AG04449 (cell line): ENCODE data around the gene RANBP17.

Source experiments
- CTCF ChIA-PET: fragments of 350-600 bp; formaldehyde crosslinking; extraction: SDS; loops from one replicate; lab custom pipeline; 2021; ENCODE audit warnings: antibody characterized with exemption; lab: Yijun Ruan, JAX
- POLR2A ChIA-PET: fragments of 400-600, 350-600 bp; formaldehyde crosslinking; extraction: SDS; loops from one replicate; lab custom pipeline; 2020; ENCODE audit warnings: antibody characterized with exemption, inconsistent platforms; lab: Yijun Ruan, JAX
- DNase-seq: peaks from one replicate; pipeline ENCODE4 v3.0.0-alpha.2; 2010; ENCODE audit warnings: low read depth, low spot score
- H3K4me3 ChIP-seq: 2 replicates; pipeline ENCODE4 v1.5.1; 2011; ENCODE audit warnings: low read depth, mild to moderate bottlenecking, control low read depth, low read length
- CTCF ChIP-seq: IDR thresholded peaks from one replicate; pipeline ENCODE4 v1.5.1; 2011; ENCODE audit warnings: mild to moderate bottlenecking, moderate library complexity, low read length, control low read depth, inconsistent platforms; ENCODE audit not compliant: insufficient read depth; ENCODE audit errors: missing control alignments

RANBP17 gene

GRCh38 chr5:171157276-171157675, 295.5 kb downstream of the RANBP17 start:
- ChIA-PET CTCF (interaction anchor here (0.8 to 1.7 kb wide), 6 partner anchors 17 to 348 kb away, joined by 3 to 8 read pairs (median 4); no protein-coding TSS in a partner anchor), POLR2A (no interaction called here)
- DNase-seq = no peak
- TF ChIP-seq CTCF = no peak
- H3K4me3 ChIP-seq = no peak overlapping the region

- ChIA-PET POLR2A (no interaction called here), CTCF (interaction anchor here (0.8 to 1.7 kb wide), 5 partner anchors 16 to 348 kb away, joined by 3 to 8 read pairs (median 4); no protein-coding TSS in a partner anchor)
- no peak overlapping the region for H3K4me3 ChIP-seq
- DNase-seq = no peak
- no peak for TF ChIP-seq CTCF
These were observed 296.0 kb downstream of the RANBP17 start for GRCh38 chr5:171157775-171158174.

DNA sequence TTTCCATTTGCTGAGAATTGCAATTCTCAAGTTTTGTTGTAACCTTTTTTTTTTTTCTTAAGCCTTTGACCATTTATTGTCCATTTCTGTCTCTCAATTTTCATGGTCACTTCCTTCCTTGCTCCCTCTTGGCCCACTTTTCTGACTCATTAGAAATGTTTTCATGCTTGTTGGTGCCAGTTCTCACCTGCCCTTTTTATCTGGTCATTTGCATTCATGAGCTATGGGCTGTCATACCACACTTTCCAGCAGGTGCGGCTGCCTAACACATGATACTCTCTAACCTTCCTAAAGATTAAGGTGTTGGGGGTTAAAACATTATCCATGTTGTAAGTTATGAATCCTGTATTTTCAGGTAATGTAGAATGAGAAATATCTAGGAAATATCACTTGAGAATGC, 296.8 kb downstream of the RANBP17 start:
- CTCF ChIA-PET = no interaction called here
- no peak for TF ChIP-seq CTCF
- no peak for DNase-seq
- no peak overlapping the region for H3K4me3 ChIP-seq
- POLR2A ChIA-PET = no interaction called here

DNA sequence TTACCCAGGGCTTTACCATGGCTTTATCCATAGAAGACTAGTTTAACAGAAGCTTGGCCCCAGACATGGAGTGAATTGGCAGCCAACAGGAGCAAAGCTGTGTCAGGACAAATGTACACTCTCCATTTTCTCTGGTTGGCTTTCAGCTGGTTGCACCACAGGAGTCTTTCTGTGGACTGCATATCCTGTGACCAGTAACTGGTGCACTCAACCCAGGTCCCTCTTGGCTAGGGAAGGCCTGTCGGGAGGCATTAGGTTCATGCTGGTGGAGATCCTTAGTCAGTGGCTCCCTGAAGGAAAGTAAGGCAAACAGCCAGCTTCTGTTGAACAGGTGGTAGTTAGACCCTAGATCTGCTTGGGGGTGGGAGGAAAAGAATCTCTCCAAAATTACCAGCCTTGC, 300.3 kb downstream of the RANBP17 start:
- DNase-seq = no peak
- ChIA-PET POLR2A (no interaction called here), CTCF (interaction anchor here (1.3 to 1.5 kb wide), 2 partner anchors 13 to 46 kb away, joined by 4 read pairs; no protein-coding TSS in a partner anchor)
- no peak overlapping the region for H3K4me3 ChIP-seq
- no peak for TF ChIP-seq CTCF

DNA sequence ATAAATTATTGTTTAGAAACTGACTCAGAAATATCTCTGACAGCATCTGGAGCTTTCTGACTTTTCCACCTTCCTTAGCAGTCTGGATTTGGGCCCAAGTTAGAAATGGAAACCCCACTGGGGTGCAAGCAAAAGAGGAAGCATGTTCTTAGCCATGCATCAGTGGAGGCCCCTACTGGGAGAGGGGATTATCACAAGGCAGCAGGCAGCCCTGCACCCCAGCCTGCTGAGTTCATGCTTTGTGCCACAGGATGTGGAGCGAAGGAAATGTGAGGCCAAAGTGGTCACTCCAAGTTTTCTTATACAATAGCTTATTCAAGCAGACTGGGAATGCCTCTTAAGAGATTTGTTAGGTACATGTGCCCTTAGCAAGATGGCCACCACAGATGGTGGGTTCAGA, 300.8 kb downstream of the RANBP17 start:
- no peak overlapping the region for H3K4me3 ChIP-seq
- CTCF ChIA-PET = interaction anchor here (1.0 to 1.5 kb wide), 3 partner anchors 14 to 267 kb away, joined by 3 to 4 read pairs (median 4); no protein-coding TSS in a partner anchor
- no peak for DNase-seq
- POLR2A ChIA-PET = no interaction called here
- TF ChIP-seq CTCF = peak; percentile 42

DNA sequence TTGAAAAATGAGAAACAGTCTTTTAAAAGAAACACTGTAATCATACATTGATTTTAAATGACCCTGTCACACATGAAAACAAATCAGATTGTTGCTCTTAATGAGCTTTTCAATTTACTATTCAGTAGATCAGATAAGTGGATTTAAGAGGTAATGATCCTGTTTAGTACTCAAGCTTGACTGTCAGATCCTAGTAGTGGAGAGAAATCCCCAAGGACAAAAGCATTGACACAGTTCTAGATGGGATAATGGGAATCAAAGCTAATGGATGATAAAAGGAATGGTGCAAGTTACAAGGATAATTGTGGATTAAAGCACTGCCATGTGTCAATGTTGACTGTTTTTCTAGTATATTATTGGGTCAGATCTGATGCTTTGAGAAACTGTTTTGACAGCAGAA, 304.9 kb downstream of the RANBP17 start:
- no peak for DNase-seq
- ChIA-PET POLR2A (no interaction called here), CTCF (interaction anchor here (1.3 kb wide), 1 partner anchor 422 kb away, joined by 3 read pairs; no protein-coding TSS in a partner anchor)
- TF ChIP-seq CTCF = no peak
- H3K4me3 ChIP-seq = no peak overlapping the region
